DMS53 (cell line): Measurements from ENCODE around the gene ZFP3.
"Not testable (repeated sequence)": the region's sequence is repeated elsewhere in the genome, so short reads cannot be mapped to it uniquely, and the experiment has no call there.

Experiments
- DNase-seq: peaks from one replicate; lab custom pipeline; 2025; lab: John Stamatoyannopoulos, UW

ZFP3 gene

GRCh38 chr17:5124896-5125295, 46.6 kb downstream of the ZFP3 start:
- DNase-seq = not testable (repeated sequence)

GRCh38 chr17:5126719-5127488, 48.6 kb downstream of the ZFP3 start:
- DNase-seq = no peak

DNA sequence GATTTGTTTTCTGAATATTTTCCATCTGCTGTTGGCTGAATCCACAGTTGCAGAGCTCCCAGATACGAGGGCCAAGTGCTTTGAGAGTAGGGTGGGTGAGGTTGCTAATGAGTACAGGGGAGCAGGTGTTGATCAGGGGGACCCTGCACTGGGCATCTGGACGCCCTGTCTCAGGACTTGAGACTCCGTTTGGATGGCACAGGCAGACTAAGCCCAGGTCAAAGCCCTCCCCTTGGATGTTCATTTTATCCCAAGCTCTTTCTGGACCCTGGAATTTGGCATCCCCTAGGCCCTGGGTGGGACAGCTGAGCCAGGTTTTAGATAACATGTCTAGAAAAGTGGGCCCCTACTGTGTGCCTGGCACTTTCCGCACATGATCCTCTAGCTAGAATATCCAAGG, 49.6 kb downstream of the ZFP3 start:
- DNase-seq = no peak

DNA sequence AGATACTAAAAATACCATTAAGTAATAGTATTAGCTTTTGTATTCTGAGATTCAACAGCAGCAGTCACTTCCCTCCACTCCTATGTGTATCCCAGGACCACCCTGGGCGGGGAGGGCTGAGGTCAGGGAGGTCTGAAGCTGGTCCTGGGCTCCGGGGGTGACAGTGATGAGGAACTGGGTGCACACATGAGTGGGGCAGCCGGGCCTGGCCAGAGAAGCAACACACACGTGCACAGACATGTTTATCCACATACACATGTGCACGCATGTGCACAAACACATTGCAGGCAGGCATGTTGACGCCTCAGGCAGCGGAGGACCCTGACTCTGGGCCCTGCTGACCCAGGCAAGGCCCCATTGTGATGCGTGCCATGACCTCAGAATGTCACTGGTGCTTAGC, 50.1 kb downstream of the ZFP3 start:
- not testable (repeated sequence) for DNase-seq

DNA sequence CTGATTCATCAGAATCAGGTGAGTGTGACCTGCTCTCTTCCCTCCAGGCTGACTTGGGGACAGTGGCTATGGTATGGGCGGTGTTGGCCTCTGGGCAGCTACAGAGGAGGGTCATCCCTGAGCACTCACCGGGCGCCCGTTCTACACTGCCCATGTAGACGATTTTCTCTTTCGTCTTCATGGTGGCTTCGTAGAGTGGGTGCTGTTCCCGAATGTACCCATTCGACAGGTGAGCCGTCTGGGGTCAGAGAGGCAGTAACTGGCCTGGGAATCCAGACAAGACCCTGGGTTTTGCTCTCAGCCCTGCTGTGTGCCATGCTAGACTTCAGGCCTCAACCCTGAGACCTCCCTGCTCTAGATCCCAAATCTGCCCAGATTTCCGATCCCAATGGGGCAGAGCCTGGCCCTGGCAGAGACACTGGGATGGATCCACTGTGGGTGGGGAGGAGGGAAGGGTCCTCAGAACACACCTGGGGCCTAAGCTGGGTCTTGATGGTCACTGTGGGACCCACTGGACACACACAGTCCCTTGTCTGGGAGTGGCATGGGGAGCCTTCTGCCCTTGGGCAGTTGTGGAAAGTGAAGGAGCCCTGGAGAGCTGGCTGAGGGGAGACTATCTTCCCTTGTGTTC, 50.8 kb downstream of the ZFP3 start:
- no peak for DNase-seq

DNA sequence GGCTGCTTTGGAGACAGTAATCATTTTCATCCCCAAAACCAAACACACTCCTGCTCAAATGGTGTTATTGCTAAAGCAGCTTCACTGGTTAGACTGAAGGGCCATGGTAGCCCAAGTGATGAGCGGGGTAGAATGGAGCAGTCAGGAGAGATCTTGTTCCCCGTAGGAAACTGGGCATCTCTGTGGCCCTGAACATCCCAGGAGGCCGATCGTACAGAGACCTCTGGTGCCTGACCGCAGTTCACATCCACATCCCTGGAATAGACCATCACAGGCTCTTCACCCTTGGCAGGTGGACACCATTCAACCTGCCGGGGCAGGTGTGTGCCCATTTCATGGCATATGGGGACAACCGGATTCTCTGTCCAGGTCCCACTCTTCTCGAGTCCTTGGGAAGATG, 51.5 kb downstream of the ZFP3 start:
- not testable (repeated sequence) for DNase-seq

- DNase-seq = not testable (repeated sequence)
Measured at GRCh38 chr17:5130261-5130660, 52.0 kb downstream of the ZFP3 start.

- DNase-seq = not testable (repeated sequence)
Measured at GRCh38 chr17:5130687-5131086, 52.4 kb downstream of the ZFP3 start.

- DNase-seq = no peak
Measured at GRCh38 chr17:5131146-5131715, 53.0 kb downstream of the ZFP3 start.

- not testable (repeated sequence) for DNase-seq
Measured at GRCh38 chr17:5131799-5132502, 53.7 kb downstream of the ZFP3 start.

DNA sequence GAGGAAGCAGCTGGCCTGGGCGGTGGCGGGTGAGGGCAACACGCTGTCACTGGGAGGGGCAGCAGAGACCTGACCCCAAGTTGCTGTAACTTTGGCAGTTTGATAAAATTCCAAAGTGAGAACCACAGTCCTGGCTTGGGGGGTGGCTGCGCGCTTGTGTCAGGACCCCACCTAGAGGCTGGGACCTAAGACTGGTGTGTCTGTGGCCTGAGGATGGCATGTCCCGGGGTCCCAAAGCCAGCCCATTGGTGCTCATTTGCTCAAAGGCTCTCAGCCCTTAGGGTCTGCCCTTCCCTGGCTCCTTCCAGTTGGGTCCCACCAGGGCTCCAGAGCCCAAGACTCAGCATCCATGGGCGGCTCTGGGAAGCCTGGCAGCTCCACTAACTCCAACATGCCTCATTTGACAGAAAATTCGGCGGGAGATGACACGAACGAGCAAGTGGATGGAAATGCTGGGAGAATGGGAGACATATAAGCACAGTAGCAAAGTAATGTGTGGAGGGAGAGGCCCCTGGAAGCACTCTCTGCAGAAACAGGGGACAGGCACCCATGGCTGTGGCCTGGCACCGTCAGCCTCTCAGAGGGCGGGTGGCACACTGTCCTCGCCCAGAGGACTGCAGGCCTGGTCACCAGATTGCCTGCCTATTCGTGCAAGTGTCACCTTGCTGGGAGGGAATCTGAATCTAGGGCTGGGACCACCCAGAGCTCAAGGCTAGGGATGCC, 54.4 kb downstream of the ZFP3 start:
- not testable (repeated sequence) for DNase-seq

DNA sequence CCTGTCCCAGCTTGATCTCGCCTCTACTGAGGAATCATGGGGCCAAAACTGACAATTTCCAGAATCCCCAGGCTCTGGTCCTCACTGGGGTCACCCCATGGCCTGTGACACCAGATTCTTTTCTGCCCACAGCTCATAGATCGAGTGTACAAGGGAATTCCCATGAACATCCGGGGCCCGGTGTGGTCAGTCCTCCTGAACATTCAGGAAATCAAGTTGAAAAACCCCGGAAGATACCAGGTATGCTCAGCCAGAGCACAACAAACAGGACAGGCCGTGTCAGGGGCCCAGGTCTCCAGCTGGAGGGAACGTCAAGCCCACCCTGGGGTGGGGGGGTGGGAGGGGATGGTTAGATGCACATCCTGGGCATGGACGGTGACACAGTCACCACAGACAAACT, 55.0 kb downstream of the ZFP3 start:
- DNase-seq = no peak

- DNase-seq = not testable (repeated sequence)
Measured at GRCh38 chr17:5133961-5134360, 55.7 kb downstream of the ZFP3 start.

DNA sequence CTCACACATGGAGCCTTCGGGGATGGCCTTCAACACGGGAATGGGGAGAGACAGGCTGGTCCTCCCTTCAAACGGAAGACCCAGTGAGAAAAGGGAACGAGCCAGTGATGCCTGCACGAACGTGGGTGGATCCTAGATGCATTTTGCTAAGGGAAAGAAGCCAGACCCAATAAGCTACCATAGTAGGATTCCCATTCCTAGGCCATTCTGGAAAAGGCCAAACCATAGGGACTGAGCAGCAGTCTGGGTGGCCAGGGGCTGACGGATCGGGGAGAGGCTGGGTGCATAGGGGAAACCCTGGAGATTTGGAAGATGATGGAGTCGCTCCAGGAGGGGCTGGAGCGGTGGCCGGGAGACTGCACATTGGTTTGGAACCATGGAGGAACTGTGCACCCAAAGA, 56.3 kb downstream of the ZFP3 start:
- not testable (repeated sequence) for DNase-seq

GRCh38 chr17:5135131-5135712, 57.0 kb downstream of the ZFP3 start:
- DNase-seq = not testable (repeated sequence)

DNA sequence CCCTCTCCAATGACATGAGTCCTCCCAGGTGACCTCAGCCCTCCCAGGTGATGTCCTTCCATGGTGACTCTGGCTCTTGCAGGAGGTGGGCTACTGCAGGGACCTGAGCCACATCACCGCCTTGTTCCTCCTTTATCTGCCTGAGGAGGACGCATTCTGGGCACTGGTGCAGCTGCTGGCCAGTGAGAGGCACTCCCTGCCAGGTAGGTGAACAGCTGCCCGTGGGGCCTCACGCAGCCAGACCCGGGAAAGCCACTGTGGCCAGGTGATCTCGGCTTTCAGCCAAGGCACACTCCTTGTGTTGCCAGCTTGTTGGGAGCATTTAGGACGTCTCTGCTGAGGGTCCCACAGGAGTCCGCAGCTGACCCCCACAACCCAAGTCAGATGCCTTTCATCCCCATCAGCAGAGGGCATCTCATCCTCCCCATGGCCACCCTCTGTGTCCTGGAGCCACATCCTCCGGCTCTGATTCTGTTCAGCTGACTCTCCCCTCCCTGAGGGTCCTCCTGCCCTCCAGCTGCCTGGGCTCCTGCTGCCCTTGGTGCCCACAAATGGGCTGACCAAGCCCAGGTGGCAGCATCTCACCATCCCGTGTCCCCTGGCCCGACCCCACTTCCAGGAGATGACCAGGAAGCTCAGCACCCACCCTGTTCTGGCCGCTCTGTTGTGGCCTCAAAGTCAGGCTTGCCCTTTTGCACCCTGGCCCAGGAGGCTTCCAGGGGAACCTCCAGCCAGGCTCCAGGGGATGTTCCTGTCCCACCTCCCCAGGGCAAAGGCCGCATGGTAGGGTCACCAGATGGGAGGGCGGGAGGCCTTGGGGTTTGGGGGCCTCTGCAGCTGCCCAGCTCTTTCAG, 57.7 kb downstream of the ZFP3 start:
- peak; percentile 25 for DNase-seq

GRCh38 chr17:5136580-5137412, 58.5 kb downstream of the ZFP3 start:
- DNase-seq = not testable (repeated sequence)

GRCh38 chr17:5137511-5138197, 59.4 kb downstream of the ZFP3 start:
- DNase-seq = not testable (repeated sequence)

DNA sequence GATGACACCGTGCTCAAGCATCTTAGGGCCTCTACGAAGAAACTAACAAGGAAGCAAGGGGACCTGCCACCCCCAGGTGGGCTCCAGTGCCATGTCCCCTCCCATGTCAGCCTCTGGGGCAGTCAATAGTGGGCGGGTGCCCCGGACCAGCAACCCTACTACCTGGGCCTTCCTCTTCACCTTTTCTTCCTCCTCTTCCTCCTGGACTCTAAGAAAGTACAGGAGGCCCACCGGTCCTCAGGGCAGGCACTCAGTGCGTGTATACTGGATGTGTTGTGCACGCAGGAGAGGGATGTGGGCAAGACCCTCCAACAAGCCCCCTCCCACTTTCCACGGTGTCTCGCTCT, 59.9 kb downstream of the ZFP3 start:
- DNase-seq = not testable (repeated sequence)
